ENCODE results near the gene TBC1D22A. TPM values are rescaled to one million over a fixed set of nuclear protein-coding genes. Genes with fewer than 3 reads are reported as not detected.
"Not testable (repeated sequence)": the region's sequence is repeated elsewhere in the genome, so short reads cannot be mapped to it uniquely, and the experiment has no call there.

The TBC1D22A gene
- total and polyA plus RNA-seq, 11 donors: 9.4 to 30.7 (median 18.6) TPM

DNA sequence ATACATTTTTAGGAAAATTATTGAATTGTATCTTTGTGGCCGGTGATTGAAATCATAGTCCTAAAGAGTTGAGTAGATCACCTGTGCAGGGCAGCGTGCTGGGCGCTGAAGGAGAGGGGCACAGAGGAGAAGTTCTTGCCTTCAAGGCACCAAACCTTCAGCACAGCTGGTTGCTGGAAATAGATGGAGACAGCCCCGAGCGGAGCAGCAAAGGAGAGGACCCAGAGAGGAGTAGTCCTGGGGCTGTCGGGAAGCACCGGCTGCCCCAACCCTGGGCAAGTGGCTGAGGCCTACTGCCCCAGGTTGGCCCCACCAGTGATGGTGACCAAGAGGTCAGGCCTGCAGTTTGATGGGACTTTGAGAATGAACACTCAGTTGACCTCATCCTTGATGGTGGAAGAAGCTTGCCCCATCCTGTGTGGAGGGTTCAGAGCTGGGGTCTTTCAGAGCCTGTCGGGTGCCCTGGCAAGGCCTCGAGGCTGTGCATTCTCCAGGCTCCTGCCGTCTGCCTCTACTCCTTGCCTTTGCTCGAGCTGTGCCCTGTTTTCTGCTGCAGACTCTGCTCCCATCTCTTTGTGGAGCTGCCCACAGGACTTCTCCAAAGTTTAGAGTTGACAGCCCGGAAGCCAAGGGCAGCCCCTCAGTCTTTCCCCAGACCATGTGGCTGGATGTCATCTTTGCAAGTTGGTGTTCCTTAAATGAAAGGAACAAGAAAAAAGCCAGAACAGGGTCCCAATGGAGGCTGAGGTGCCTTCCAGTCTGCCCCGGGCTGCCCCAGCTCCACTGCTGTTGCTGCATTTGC is 285.1 kb downstream of the TBC1D22A start:
- Histone ChIP-seq H3K27ac (no peak overlapping the region), H3K36me3 (peaks cover 0 to 4% (median 0%) of the 10 kb centered on the region in 9 donors), H3K9me3 (no peaks in the 10 kb centered on the region), H3K4me1 (no peaks in the 10 kb centered on the region), H3K27me3 (no peaks in the 10 kb centered on the region), H3K4me3 (no peak overlapping the region)
- TF ChIP-seq, protein P1, sequence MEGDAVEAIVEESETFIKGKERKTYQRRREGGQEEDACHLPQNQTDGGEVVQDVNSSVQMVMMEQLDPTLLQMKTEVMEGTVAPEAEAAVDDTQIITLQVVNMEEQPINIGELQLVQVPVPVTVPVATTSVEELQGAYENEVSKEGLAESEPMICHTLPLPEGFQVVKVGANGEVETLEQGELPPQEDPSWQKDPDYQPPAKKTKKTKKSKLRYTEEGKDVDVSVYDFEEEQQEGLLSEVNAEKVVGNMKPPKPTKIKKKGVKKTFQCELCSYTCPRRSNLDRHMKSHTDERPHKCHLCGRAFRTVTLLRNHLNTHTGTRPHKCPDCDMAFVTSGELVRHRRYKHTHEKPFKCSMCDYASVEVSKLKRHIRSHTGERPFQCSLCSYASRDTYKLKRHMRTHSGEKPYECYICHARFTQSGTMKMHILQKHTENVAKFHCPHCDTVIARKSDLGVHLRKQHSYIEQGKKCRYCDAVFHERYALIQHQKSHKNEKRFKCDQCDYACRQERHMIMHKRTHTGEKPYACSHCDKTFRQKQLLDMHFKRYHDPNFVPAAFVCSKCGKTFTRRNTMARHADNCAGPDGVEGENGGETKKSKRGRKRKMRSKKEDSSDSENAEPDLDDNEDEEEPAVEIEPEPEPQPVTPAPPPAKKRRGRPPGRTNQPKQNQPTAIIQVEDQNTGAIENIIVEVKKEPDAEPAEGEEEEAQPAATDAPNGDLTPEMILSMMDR (IDR thresholded peaks at IDR 0.05): no peak
- no peak for TF ChIP-seq POLR2A (IDR thresholded peaks at IDR 0.05)
- DNase-seq: peak in 2 of 5 donors; percentile 4 to 27
- intact Hi-C loops (cut with DNase I): loop anchor here in 1 of 10 donors (10.0 kb wide), 1 partner anchor 57 kb away; no protein-coding TSS in a partner anchor
- 92 to 97% (median 95%) methylated on average over 13 of the region's 13 CpGs for whole genome bisulfite sequencing, 4 donors
- no peak for ATAC-seq

DNA sequence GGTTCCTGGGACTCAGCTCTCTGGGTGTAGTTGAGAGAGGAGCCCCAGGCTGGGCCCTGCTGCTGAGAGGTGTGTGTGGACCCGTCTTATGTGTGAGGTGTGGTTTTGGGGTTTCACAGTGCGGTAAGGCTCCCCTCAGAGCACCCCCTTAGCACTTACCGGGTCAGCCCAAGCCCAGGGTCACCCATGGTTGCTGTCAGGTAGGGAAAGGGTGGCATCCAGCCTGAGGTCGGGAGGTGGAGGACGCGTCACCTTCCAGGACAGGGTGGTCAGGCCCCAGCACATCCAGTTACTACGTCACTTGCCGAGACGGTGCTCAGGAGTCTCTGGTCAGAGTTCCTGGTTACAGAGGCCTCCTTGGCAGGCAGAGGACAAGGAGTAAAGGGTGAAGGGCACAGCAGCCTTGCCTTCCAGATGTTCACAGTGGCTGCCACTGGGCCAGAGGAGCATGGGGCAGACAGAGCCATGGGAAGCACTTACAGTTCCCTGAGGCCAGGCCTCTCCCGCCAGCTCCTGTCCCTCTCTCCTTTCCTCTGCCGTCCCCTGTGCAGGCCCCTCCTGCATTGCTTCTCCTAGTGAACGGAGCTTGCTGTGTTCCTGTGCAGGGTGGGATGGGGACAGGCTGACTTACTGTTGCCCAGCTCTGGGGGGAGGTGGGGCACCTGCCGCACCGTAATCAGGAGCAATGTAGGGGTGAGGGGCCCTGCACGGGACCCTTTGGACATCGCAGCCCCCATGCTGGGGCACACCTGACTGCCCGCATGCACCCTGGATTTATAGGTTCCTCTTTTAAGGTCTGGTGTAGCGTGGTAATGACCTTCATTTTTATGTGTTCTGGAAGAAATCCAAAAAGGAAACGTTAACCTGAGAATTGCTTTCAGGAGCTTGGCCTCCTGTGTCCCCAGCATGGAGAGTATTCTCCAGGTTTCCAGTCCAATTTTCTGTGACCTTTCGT is 285.9 kb downstream of the TBC1D22A start:
- Histone ChIP-seq H3K9me3 (no peaks in the 10 kb centered on the region), H3K4me3 (no peak overlapping the region), H3K4me1 (no peaks in the 10 kb centered on the region), H3K27ac (no peak overlapping the region), H3K36me3 (peaks cover 0 to 6% (median 0%) of the 10 kb centered on the region in 9 donors), H3K27me3 (no peaks in the 10 kb centered on the region)
- WGBS, 4 donors: 87 to 92% (median 88%) methylated on average over 14 to 20 of the region's 20 CpGs
- TF ChIP-seq, protein P1 (IDR thresholded peaks at IDR 0.05): no peak
- no peak for TF ChIP-seq POLR2A (IDR thresholded peaks at IDR 0.05)
- peak in 1 of 5 donors; percentile 38 for DNase-seq
- no peak for ATAC-seq
- intact Hi-C loops (cut with DNase I): loop anchor here in 1 of 10 donors (10.0 kb wide), 1 partner anchor 56 kb away; no protein-coding TSS in a partner anchor

DNA sequence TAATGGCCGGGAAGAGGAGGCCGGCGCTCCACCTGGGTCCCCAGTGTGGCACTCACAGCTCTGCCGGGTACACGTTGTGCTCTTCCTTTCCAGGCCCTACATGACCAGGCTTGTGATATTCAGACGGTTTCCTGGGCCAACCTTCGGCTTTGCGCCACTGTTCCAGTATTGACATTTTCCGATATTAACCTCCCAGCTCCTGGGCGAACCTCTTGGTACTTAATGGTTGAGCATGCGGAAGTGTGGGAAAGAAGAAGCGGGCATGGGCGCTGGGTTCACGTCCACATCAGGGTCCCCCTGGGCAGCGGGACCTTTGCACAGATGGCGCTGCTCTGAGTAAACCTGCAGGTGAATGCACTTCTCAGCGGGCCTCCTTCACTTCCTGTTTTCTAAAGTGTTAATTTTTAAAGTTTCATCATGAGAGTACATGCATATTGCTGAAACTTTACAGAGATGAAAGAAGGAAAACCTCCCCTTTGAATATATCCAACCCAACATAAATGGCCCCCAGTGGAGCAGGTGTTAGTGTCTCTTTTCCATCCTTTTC is 286.7 kb downstream of the TBC1D22A start:
- DNase-seq: peak in 1 of 5 donors; percentile 46
- 94 to 98% (median 95%) methylated on average over 17 of the region's 17 CpGs for WGBS, 4 donors

DNA sequence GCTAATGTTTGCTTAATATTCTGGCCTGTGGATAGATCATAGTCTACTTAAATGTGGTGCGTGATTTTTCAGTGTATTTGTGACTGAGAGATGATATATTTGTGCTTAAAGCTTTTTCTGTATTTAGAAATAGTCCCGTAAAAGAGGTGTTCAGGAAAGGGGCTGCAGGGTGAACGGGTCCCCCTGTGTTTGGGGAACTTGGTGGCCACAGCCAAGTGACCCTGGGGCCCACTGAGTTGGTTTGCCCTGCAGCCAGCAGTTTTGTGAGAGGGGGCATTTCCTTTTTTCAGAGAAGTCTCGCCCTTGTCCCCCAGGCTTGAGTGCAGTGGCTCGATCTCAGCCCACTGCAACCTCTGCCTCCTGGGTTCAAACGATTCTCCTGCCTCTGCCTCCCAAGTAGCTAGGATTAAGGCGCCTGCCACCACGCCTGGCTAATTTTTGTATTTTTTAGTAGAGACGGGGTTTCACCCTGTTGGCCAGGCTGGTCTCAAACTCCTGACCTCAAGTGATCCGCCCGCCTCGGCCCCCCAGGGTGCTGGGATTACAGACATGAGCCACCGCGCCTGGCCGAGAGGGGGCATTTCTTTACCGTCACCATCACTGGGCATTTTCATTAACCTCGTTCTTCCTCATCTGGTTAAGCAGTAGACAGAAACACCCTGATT is 287.4 kb downstream of the TBC1D22A start:
- H3K4me1 ChIP-seq, H3K27me3 ChIP-seq, H3K27ac ChIP-seq, H3K4me3 ChIP-seq, H3K9me3 ChIP-seq, ATAC-seq: not testable (repeated sequence)
- intact Hi-C loops (cut with DNase I): loop anchor here in 1 of 10 donors (10.0 kb wide), 1 partner anchor 55 kb away; no protein-coding TSS in a partner anchor
- 95 to 96% (median 95%) methylated on average over 17 of the region's 17 CpGs for WGBS, 4 donors
- peak in 1 of 5 donors; percentile 21 for DNase-seq
- peaks cover 0 to 18% (median 0%) of the 10 kb centered on the region in 9 donors for H3K36me3 ChIP-seq

More for the DNA sequence above, 286.7 kb downstream of the TBC1D22A start:
- ATAC-seq: no peak
- Histone ChIP-seq H3K4me3 (no peak overlapping the region), H3K4me1 (no peaks in the 10 kb centered on the region), H3K36me3 (peaks cover 0 to 13% (median 0%) of the 10 kb centered on the region in 9 donors), H3K9me3 (no peaks in the 10 kb centered on the region), H3K27me3 (no peaks in the 10 kb centered on the region), H3K27ac (no peak overlapping the region)
- TF ChIP-seq, protein P1 (IDR thresholded peaks at IDR 0.05): no peak
- TF ChIP-seq POLR2A (IDR thresholded peaks at IDR 0.05): no peak
- intact Hi-C loops (cut with DNase I): loop anchor here in 1 of 10 donors (10.0 kb wide), 1 partner anchor 56 kb away; no protein-coding TSS in a partner anchor

All from heart left ventricle (tissue), 16 donors.